GM13977 (cell line): Measurements from ENCODE around the gene PDZRN4.

Experiments
- DNase-seq: peaks from one replicate; pipeline ENCODE4 v3.0.0; 2012; ENCODE audit warnings: low spot score
- in situ Hi-C: fragments of 300-500 bp; cut with MboI; formaldehyde crosslinking; loops from one replicate; pipeline ENCODE4 v1.12.0; 2022; ENCODE audit warnings: low sequenced_read_pairs, low pct_unique_long_range_greater_than_20kb, mixed read lengths, inconsistent platforms; ENCODE audit not compliant: unreplicated experiment
- TF ChIP-seq, protein P1 (sequence below): IDR thresholded peaks from 2 replicates; pipeline ENCODE4 v1.5.1; 2012; ENCODE audit warnings: mild to moderate bottlenecking, control low read depth; ENCODE audit not compliant: insufficient read depth; ENCODE audit errors: extremely low read depth, missing control alignments

PDZRN4 gene

DNA sequence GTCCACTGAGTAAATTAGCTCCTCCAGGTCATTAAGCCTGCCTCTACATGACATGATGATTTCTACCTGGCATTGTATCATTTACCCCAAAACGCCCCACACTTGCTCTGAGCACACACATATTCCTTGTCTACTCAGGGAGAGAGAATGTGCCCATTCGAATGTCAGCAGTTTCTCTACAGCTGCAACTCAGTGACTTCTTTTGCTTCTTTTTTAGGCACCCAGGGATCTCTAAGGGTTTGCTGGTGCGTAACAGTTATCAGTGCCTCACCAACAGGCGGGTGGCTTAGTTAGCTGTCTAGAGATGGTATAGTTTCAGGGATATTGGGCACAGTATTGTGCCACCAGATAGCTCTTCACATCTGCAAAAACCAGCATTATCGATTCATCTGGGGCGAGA lies 316.9 kb downstream of the PDZRN4 start:
- DNase-seq: no peak
- TF ChIP-seq, protein P1, sequence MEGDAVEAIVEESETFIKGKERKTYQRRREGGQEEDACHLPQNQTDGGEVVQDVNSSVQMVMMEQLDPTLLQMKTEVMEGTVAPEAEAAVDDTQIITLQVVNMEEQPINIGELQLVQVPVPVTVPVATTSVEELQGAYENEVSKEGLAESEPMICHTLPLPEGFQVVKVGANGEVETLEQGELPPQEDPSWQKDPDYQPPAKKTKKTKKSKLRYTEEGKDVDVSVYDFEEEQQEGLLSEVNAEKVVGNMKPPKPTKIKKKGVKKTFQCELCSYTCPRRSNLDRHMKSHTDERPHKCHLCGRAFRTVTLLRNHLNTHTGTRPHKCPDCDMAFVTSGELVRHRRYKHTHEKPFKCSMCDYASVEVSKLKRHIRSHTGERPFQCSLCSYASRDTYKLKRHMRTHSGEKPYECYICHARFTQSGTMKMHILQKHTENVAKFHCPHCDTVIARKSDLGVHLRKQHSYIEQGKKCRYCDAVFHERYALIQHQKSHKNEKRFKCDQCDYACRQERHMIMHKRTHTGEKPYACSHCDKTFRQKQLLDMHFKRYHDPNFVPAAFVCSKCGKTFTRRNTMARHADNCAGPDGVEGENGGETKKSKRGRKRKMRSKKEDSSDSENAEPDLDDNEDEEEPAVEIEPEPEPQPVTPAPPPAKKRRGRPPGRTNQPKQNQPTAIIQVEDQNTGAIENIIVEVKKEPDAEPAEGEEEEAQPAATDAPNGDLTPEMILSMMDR: no peak
- in situ Hi-C loops: no loop called here

DNA sequence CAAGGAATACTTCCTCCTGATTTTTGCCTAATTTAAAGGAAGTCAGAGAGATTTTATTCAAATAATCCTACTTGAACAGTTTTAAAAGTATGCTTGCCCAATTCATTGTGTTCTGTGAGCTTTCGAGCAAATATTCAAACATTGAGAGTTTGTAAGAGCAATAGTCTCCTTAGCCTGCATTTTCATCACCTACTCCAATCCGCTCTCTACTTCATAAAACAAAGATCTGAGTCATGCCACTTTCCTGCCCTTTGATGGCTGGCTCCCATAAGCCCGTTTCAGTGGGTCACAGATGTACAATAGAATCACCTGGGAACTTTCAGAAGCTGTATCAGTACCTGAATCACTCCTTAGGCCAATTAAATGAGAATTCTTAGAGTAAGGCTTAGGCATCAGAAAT lies 319.2 kb downstream of the PDZRN4 start:
- DNase-seq: no peak
- in situ Hi-C loops: no loop called here
- TF ChIP-seq, protein P1: no peak

DNA sequence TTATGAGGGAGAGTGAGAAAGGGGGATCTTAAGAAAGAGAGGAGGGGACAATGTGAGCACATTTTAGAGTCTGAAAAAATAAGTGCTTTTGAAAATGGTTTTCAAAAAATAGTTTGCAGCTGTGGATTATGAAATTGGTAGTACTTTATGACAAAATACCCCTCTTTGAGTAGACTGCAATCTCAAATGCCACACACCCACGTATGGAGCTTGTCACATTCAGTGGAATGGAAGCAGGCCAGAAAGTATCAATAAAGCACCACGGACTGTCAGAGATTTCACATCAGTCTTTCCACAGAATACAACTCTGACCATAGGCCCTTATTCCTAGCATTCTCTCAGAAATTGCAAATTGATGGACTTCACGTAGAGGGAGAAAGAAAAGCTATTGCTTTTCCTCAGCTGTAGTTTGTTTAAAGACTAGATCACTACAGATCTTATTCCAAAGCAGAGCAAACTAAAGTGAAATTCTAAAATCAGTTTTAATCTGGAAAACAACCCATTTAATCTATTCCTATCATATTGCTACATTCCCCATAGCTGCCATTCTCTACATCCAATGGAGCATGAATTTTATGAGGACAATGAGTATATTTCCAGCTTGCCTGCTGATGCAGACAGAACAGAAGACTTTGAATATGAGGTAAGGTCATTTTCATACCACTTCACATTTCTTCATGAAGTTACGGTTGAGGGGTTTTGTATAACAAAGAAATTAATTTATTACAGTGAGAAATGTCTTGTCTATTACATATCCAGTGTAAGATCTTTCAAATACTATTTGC lies 321.3 kb downstream of the PDZRN4 start:
- in situ Hi-C loops: no loop called here
- no peak for DNase-seq
- TF ChIP-seq, protein P1: no peak

DNA sequence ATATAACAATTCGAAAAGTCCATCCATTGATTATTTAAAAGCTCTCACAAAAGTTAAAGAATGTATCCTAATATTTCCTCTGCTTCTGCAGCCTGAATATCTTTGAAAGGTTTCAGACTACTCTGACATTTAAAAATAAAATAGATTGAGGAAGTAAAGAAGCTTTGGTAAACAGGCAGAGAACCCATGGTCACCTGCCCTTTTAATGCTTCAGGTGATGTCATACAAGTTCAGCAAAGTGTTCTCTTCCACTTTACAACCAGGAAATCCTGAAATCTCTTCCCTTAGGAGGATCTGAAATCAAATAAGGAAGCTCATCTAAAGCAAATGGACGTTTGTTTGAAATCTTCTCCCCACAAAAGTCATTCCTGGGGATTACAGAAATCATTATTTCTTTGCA lies 322.4 kb downstream of the PDZRN4 start:
- TF ChIP-seq, protein P1: no peak
- no peak for DNase-seq
- in situ Hi-C loops: no loop called here

DNA sequence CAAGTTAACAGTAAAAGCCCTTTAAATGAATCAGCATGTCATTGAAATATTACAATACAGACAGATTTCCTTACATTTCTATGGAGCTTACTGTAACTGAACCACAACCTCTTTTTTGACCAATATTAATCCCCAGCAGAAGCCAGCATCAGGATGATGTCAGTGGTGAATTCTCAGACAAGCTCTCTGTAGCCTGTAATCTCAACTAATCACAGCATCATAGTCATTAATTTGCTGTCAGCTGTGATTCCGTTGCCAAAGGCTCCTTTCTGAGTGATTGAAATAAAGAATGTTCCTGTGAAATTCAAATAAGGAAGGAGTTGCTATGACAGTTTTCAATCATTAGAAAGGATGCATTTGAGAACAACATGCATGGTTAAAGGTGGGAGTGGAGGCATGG lies 323.1 kb downstream of the PDZRN4 start:
- DNase-seq: no peak
- TF ChIP-seq, protein P1: no peak

DNA sequence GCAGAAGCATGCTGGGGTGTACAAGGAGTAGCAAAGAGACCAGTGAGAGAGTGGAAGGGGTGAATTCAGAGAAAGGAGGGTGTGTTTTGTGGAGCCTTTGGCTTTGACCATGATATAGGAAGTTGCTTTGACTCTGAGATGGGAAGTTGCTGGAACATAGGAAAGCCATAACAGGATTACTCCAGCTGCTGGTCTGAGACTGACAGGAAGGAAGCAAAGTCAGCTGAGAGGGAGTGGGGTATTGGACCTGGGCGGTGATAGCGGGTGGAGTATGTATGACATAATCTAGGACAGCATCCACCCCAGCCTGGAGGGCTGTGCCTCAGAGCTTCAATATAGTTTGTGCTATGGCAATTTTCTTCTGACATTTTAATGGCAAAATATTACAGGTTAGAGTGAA lies 324.4 kb downstream of the PDZRN4 start:
- TF ChIP-seq, protein P1: no peak
- DNase-seq: no peak
- in situ Hi-C loops: no loop called here

More for the DNA sequence above, 323.1 kb downstream of the PDZRN4 start:
- in situ Hi-C loops: no loop called here
